Occipital lobe (tissue), 2 donors: Measurements from ENCODE around the gene SH3PXD2A. TPM values are rescaled to one million over a fixed set of nuclear protein-coding genes. Genes with fewer than 3 reads are reported as not detected.

Experiments
- DNase-seq: peaks from one replicate; lab custom pipeline; 2025; lab: John Stamatoyannopoulos, UW
- total RNA-seq: library from RNA; depleted of rRNA; stranded (reverse); fragments of >200 nt; gene quantifications from one replicate; pipeline ENCODE4 v1.2.3, GENCODE V29; 2014

SH3PXD2A gene
- total RNA-seq, 1 donor from 2014 or later: 8.7 TPM

GRCh38 chr10:103564776-103565520, 290.4 kb downstream of the SH3PXD2A start:
- no peak for DNase-seq

- no peak for DNase-seq
Measured at GRCh38 chr10:103564116-103564501, 291.3 kb downstream of the SH3PXD2A start.

GRCh38 chr10:103563231-103564115, 291.9 kb downstream of the SH3PXD2A start:
- DNase-seq: no peak

GRCh38 chr10:103562383-103562782, 293.0 kb downstream of the SH3PXD2A start:
- DNase-seq: no peak

GRCh38 chr10:103560886-103561285, 294.5 kb downstream of the SH3PXD2A start:
- DNase-seq: no peak

GRCh38 chr10:103559776-103560175, 295.6 kb downstream of the SH3PXD2A start:
- no peak for DNase-seq

GRCh38 chr10:103558911-103559310, 296.5 kb downstream of the SH3PXD2A start:
- DNase-seq: no peak

- DNase-seq: no peak
Measured at GRCh38 chr10:103557455-103557854, 297.9 kb downstream of the SH3PXD2A start.

GRCh38 chr10:103556383-103557007, 298.9 kb downstream of the SH3PXD2A start:
- DNase-seq: no peak

GRCh38 chr10:103555712-103556111, 299.7 kb downstream of the SH3PXD2A start:
- DNase-seq: no peak

- no peak for DNase-seq
Measured at GRCh38 chr10:103555325-103555649, 300.1 kb downstream of the SH3PXD2A start.

- DNase-seq: peak; percentile 72
Measured at GRCh38 chr10:103554488-103555324, 300.7 kb downstream of the SH3PXD2A start.

GRCh38 chr10:103553743-103554487, 301.5 kb downstream of the SH3PXD2A start:
- DNase-seq: no peak

GRCh38 chr10:103552856-103553742, 302.3 kb downstream of the SH3PXD2A start:
- DNase-seq: no peak

GRCh38 chr10:103551619-103552602, 303.5 kb downstream of the SH3PXD2A start:
- no peak for DNase-seq

- DNase-seq: no peak
Measured at GRCh38 chr10:103550229-103550628, 305.1 kb downstream of the SH3PXD2A start.

- no peak for DNase-seq
Measured at GRCh38 chr10:103549349-103549685, 306.1 kb downstream of the SH3PXD2A start.

GRCh38 chr10:103548581-103549348, 306.6 kb downstream of the SH3PXD2A start:
- no peak for DNase-seq
